KMS-11 (cell line): ENCODE results near the gene TMEM43.
A peak's percentile ranks its signal among the peaks of the same experiment; 100 is the strongest.
"Not testable (repeated sequence)": the region's sequence is repeated elsewhere in the genome, so short reads cannot be mapped to it uniquely, and the experiment has no call there.

Experiments used
- H2AFZ ChIP-seq: fragments of 200-600 bp; sonication (generic); 2 replicates; pipeline ENCODE4 v1.6.1; 2016; ENCODE audit warnings: antibody characterized with exemption, mixed run types, low read depth
- H3K27ac ChIP-seq: fragments of 200-600 bp; sonication (generic); 2 replicates; pipeline ENCODE4 v1.6.1; 2016; ENCODE audit warnings: mild to moderate bottlenecking, mixed run types
- H3K27me3 ChIP-seq: fragments of 200-600 bp; sonication (generic); 2 replicates; pipeline ENCODE4 v1.6.1; 2017; ENCODE audit warnings: mild to moderate bottlenecking, low read depth, mixed run types, moderate library complexity; ENCODE audit not compliant: insufficient read depth
- H3K36me3 ChIP-seq: fragments of 200-600 bp; sonication (generic); 2 replicates; pipeline ENCODE4 v1.6.1; 2017; ENCODE audit warnings: mild to moderate bottlenecking, mixed run types; ENCODE audit not compliant: insufficient read depth
- H3K4me1 ChIP-seq: fragments of 200-600 bp; sonication (generic); 2 replicates; pipeline ENCODE4 v1.6.1; 2016; ENCODE audit warnings: mild to moderate bottlenecking, low read depth, mixed run types; ENCODE audit not compliant: poor library complexity, severe bottlenecking
- H3K4me2 ChIP-seq: fragments of 200-600 bp; sonication (generic); 2 replicates; pipeline ENCODE4 v1.7.0; 2016; ENCODE audit warnings: mild to moderate bottlenecking, mixed run types
- H3K4me3 ChIP-seq: fragments of 200-600 bp; sonication (generic); IDR thresholded peaks from 2 replicates; pipeline ENCODE4 v1.6.1; 2017; ENCODE audit warnings: low read depth, low read length, mixed read lengths; ENCODE audit not compliant: insufficient read depth
- H3K79me2 ChIP-seq: fragments of 200-600 bp; sonication (generic); 2 replicates; pipeline ENCODE4 v1.6.1; 2016; ENCODE audit warnings: low read depth, mixed run types; ENCODE audit not compliant: insufficient read depth
- H3K9ac ChIP-seq: fragments of 200-600 bp; sonication (generic); 2 replicates; pipeline ENCODE4 v1.6.1; 2016; ENCODE audit warnings: mild to moderate bottlenecking, mixed run types
- H4K20me1 ChIP-seq: fragments of 200-600 bp; sonication (generic); 2 replicates; pipeline ENCODE4 v1.6.1; 2016; ENCODE audit warnings: mild to moderate bottlenecking, mixed run types; ENCODE audit not compliant: insufficient read depth
- CTCF ChIP-seq: fragments of 200-600 bp; sonication (generic); conservative IDR thresholded peaks from 2 replicates; pipeline ENCODE4 v1.6.1; 2017; ENCODE audit warnings: low read depth, mild to moderate bottlenecking, antibody characterized with exemption, low read length, moderate library complexity, mixed read lengths

Gene TMEM43

GRCh38 chr3:14124615-14125192 is at the start of gene TMEM43, which contains the start of gene CHCHD4:
Gene TMEM43 (plus strand): TSS chr3:14125052. CDS start chr3:14125194, 142 bp downstream.
Gene CHCHD4 (minus strand): TSS chr3:14124870. CDS start chr3:14124676, 194 bp downstream.
- H2AFZ ChIP-seq, result peak within 1 kb of the TSS; percentile 47
- H3K79me2 ChIP-seq, result peaks cover 50% of the 10 kb centered on the region
- peak within 1 kb of the TSS; percentile 89 for H3K4me2 ChIP-seq
- no peak for TF ChIP-seq CTCF
- no peaks in the 10 kb centered on the region for H4K20me1 ChIP-seq
- H3K9ac ChIP-seq, result peak within 1 kb of the TSS; percentile 92
- H3K27me3 ChIP-seq, result no peaks in the 10 kb centered on the region
- no peaks in the 10 kb centered on the region for H3K36me3 ChIP-seq
- peak within 1 kb of the TSS; percentile 19 for H3K4me3 ChIP-seq
- peaks cover 38% of the 10 kb centered on the region for H3K4me1 ChIP-seq
- H3K27ac ChIP-seq, result peak within 1 kb of the TSS; percentile 89

GRCh38 chr3:14075233-14075632 is 49.6 kb upstream of the TMEM43 start:
- H4K20me1 ChIP-seq, H3K4me1 ChIP-seq, H3K4me3 ChIP-seq, H3K9ac ChIP-seq, H3K79me2 ChIP-seq, H3K36me3 ChIP-seq, H2AFZ ChIP-seq, H3K27me3 ChIP-seq, H3K27ac ChIP-seq, H3K4me2 ChIP-seq: not testable (repeated sequence)

- H2AFZ ChIP-seq, result no peak overlapping the region
- H3K4me1 ChIP-seq, result peaks cover 11% of the 10 kb centered on the region
- no peak for TF ChIP-seq CTCF
- H3K27me3 ChIP-seq, result no peaks in the 10 kb centered on the region
- H3K4me2 ChIP-seq, result no peak overlapping the region
- no peak overlapping the region for H3K27ac ChIP-seq
- no peak overlapping the region for H3K4me3 ChIP-seq
- no peaks in the 10 kb centered on the region for H4K20me1 ChIP-seq
- no peaks in the 10 kb centered on the region for H3K36me3 ChIP-seq
- no peaks in the 10 kb centered on the region for H3K79me2 ChIP-seq
- no peak overlapping the region for H3K9ac ChIP-seq
Observed at GRCh38 chr3:14077310-14077709, 47.5 kb upstream of the TMEM43 start.

GRCh38 chr3:14082108-14082657 is 42.7 kb upstream of the TMEM43 start:
- Histone ChIP-seq H3K27ac (peak overlapping the region; percentile 40; the same call in 1 of the 2 replicates), H4K20me1 (no peaks in the 10 kb centered on the region), H3K27me3 (no peaks in the 10 kb centered on the region), H3K4me2 (peak overlapping the region; percentile 57), H3K79me2 (no peaks in the 10 kb centered on the region), H3K9ac (peak overlapping the region; percentile 16; the same call in 1 of the 2 replicates), H3K4me3 (no peak overlapping the region), H3K4me1 (peaks cover 19% of the 10 kb centered on the region), H2AFZ (peak overlapping the region; percentile 64; the same call in 1 of the 2 replicates), H3K36me3 (no peaks in the 10 kb centered on the region)
- no peak for TF ChIP-seq CTCF

- not testable (repeated sequence) for H2AFZ ChIP-seq, H3K4me1 ChIP-seq, H3K79me2 ChIP-seq, H3K9ac ChIP-seq, H3K36me3 ChIP-seq, H3K4me2 ChIP-seq, H3K4me3 ChIP-seq, H3K27ac ChIP-seq, H3K27me3 ChIP-seq, H4K20me1 ChIP-seq
Observed at GRCh38 chr3:14087461-14087860, 37.4 kb upstream of the TMEM43 start.

- H4K20me1 ChIP-seq, H3K36me3 ChIP-seq, H3K27ac ChIP-seq, H3K4me1 ChIP-seq, H3K4me3 ChIP-seq, H3K27me3 ChIP-seq, H3K4me2 ChIP-seq, H3K9ac ChIP-seq, H2AFZ ChIP-seq, H3K79me2 ChIP-seq: not testable (repeated sequence)
Observed at GRCh38 chr3:14091959-14092358, 32.9 kb upstream of the TMEM43 start.
